ENCODE measurements around the gene STAT6.
"Not testable (repeated sequence)": the region's sequence is repeated elsewhere in the genome, so short reads cannot be mapped to it uniquely, and the experiment has no call there.

STAT6 gene

GRCh38 chr12:57124261-57124877 lies 13.2 kb upstream of the STAT6 start:
- DNase-seq, result peak; percentile 83

GRCh38 chr12:57123813-57124212 lies 12.7 kb upstream of the STAT6 start:
- DNase-seq, result no peak

- DNase-seq, result not testable (repeated sequence)
These were observed 9.6 kb upstream of the STAT6 start for GRCh38 chr12:57120718-57121117.

GRCh38 chr12:57119294-57120085 lies 8.3 kb upstream of the STAT6 start:
- DNase-seq, result no peak

GRCh38 chr12:57118711-57119271 lies 7.6 kb upstream of the STAT6 start:
- no peak for DNase-seq

GRCh38 chr12:57116580-57117281 lies 5.6 kb upstream of the STAT6 start:
- no peak for DNase-seq

GRCh38 chr12:57112492-57113294 lies 1.5 kb upstream of the STAT6 start:
- DNase-seq, result no peak

- peak; percentile 89 for DNase-seq
These were observed 795 bp downstream of the STAT6 start for GRCh38 chr12:57110104-57111030.

- DNase-seq, result no peak
These were observed 1.7 kb downstream of the STAT6 start for GRCh38 chr12:57109207-57110103.

GRCh38 chr12:57107456-57108155 lies 3.6 kb downstream of the STAT6 start:
- DNase-seq, result no peak

- DNase-seq, result no peak
These were observed 5.0 kb downstream of the STAT6 start for GRCh38 chr12:57106021-57106708.

- DNase-seq, result peak; percentile 51
These were observed 6.0 kb downstream of the STAT6 start for GRCh38 chr12:57105011-57105753.

- peak; percentile 48 for DNase-seq
These were observed 6.8 kb downstream of the STAT6 start for GRCh38 chr12:57104292-57104910.

- no peak for DNase-seq
These were observed 7.3 kb downstream of the STAT6 start for GRCh38 chr12:57103856-57104255.

- peak; percentile 55 for DNase-seq
These were observed 9.1 kb downstream of the STAT6 start for GRCh38 chr12:57101892-57102695.

GRCh38 chr12:57099766-57100165 lies 11.4 kb downstream of the STAT6 start:
- DNase-seq, result no peak
